Hepatocyte (in vitro differentiated cells): ENCODE results near the gene ABCA1.

Experiments
- EZH2phosphoT487 ChIP-seq: fragments of 200-600 bp; sonication (generic); IDR thresholded peaks from one replicate; pipeline ENCODE4 v1.6.1; 2018; ENCODE audit warnings: antibody characterized with exemption, mild to moderate bottlenecking, low read depth, moderate library complexity; ENCODE audit not compliant: unreplicated experiment, severe bottlenecking
- TF ChIP-seq, protein P1 (sequence below): fragments of 200-600 bp; sonication (generic); IDR thresholded peaks from 2 replicates; pipeline ENCODE4 v1.5.1; 2016; ENCODE audit warnings: antibody characterized with exemption, mild to moderate bottlenecking; ENCODE audit not compliant: poor library complexity

DNA sequence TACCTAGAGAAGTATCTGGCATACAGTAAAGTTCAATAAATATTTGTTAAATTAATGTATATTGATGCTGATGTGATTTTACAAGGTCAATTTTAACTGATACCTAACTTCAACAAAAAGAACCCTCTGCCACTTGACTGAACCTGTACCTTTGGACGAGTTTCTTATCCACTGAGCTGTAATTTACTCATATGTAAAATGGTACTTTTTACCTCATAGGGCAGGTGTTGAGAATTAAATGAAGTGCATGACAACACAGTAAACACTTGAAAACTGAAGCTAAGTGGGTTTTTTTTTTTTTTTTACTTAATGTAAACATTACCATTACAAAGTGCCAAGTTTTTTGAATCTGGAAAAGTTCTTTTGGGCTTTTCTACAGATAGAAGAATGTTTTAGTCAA is 148.6 kb downstream of the ABCA1 start:
- TF ChIP-seq, protein P1, sequence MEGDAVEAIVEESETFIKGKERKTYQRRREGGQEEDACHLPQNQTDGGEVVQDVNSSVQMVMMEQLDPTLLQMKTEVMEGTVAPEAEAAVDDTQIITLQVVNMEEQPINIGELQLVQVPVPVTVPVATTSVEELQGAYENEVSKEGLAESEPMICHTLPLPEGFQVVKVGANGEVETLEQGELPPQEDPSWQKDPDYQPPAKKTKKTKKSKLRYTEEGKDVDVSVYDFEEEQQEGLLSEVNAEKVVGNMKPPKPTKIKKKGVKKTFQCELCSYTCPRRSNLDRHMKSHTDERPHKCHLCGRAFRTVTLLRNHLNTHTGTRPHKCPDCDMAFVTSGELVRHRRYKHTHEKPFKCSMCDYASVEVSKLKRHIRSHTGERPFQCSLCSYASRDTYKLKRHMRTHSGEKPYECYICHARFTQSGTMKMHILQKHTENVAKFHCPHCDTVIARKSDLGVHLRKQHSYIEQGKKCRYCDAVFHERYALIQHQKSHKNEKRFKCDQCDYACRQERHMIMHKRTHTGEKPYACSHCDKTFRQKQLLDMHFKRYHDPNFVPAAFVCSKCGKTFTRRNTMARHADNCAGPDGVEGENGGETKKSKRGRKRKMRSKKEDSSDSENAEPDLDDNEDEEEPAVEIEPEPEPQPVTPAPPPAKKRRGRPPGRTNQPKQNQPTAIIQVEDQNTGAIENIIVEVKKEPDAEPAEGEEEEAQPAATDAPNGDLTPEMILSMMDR = no peak
- TF ChIP-seq EZH2phosphoT487 = no peak
